Retinal pigment epithelial cell (primary cell): ENCODE measurements around the gene GTPBP4.

Source experiments
- DNase-seq: peaks from one replicate; pipeline ENCODE4 v3.0.0-alpha.2; 2010; ENCODE audit warnings: low read depth
- H3K4me3 ChIP-seq: 2 replicates; pipeline ENCODE4 v1.5.1; 2011; ENCODE audit warnings: mild to moderate bottlenecking, low read length, control low read depth, moderate library complexity
- TF ChIP-seq, protein P1 (sequence below): conservative IDR thresholded peaks from 2 replicates; pipeline ENCODE4 v1.5.1; 2011; ENCODE audit warnings: low read depth, low read length, control low read depth, inconsistent platforms

GTPBP4 gene

DNA sequence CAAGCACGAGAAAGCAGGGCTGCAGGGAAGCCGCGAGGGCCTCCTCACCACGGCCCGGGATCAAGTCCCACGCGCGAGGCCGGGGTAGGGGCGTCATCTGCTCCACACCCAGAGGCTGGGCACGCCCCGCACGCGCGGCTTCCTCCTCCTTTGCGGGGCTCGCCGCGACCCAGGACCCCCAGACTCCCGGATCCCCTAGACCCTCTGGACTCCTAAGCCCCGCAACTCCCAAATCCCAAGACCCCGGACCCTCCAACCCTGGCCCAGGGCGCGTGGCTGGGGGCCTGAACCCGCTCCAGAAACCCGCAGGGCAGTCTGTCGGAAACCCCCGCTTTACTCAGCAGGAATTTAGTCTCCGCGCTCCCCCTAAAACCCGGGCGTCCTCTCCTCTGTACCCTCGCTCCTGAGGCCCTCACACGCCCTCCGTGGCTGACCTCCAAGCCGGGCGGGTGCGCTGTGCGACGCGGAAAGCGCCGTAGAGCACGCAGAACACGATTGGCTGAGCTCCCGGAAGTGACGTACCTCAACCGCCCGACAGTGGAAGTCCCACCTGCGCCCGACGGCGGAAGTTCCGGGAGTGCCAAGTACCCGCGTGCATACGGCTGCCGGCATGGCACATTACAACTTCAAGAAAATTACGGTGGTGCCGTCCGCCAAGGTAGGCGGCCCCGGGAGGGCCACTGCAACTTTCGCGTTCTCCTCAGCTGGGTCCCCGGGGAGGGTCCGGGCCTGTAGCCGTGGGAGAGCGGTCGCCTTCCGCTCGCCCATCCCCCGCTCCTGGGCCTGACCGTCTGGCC, at the start of gene GTPBP4:
Gene GTPBP4 (plus strand): TSS at position 565 of the 797 bp plus-strand sequence. CDS start 46 bp downstream, at position 611.
- TF ChIP-seq, protein P1, sequence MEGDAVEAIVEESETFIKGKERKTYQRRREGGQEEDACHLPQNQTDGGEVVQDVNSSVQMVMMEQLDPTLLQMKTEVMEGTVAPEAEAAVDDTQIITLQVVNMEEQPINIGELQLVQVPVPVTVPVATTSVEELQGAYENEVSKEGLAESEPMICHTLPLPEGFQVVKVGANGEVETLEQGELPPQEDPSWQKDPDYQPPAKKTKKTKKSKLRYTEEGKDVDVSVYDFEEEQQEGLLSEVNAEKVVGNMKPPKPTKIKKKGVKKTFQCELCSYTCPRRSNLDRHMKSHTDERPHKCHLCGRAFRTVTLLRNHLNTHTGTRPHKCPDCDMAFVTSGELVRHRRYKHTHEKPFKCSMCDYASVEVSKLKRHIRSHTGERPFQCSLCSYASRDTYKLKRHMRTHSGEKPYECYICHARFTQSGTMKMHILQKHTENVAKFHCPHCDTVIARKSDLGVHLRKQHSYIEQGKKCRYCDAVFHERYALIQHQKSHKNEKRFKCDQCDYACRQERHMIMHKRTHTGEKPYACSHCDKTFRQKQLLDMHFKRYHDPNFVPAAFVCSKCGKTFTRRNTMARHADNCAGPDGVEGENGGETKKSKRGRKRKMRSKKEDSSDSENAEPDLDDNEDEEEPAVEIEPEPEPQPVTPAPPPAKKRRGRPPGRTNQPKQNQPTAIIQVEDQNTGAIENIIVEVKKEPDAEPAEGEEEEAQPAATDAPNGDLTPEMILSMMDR: peak; percentile 7
- peak; percentile 89 for DNase-seq
- peak within 1 kb of the TSS; percentile 97 for H3K4me3 ChIP-seq

DNA sequence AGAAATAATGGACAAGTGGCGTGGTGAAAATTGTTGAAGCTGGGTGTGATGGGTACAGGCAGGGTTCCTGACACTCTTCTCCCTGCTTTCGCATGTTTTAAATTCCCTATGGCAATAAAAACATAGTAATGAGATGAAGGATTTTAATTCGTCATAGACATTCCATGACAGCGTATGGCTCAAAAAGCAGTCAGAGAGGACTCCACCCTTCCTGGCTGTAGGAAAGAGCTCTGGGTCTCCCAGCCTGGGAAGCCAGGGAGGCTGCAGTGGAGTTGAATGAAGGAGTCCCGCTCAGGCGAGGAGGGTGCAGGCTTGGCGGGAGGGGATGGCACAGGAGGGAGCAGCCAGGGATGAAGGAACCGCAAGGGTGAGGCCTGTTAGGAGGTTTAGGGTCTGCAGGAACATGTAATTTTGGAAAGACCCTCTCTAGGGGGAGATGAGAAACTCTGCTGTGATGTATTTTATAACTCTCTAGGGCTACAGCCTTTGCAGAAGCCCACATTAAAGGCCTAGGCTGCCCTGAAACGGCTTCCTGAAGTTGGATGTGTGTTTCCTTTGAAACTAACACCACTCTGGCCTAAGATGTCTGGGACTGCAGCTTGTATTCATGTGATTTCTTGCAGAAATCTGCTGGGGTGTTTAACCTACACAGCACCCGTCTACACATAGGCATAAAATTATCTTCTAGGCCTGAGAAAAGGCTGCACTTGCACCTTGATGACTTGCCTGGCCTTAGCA, 49.1 kb upstream of the GTPBP4 start:
- TF ChIP-seq, protein P1: no peak
- no peak overlapping the region for H3K4me3 ChIP-seq
- no peak for DNase-seq

DNA sequence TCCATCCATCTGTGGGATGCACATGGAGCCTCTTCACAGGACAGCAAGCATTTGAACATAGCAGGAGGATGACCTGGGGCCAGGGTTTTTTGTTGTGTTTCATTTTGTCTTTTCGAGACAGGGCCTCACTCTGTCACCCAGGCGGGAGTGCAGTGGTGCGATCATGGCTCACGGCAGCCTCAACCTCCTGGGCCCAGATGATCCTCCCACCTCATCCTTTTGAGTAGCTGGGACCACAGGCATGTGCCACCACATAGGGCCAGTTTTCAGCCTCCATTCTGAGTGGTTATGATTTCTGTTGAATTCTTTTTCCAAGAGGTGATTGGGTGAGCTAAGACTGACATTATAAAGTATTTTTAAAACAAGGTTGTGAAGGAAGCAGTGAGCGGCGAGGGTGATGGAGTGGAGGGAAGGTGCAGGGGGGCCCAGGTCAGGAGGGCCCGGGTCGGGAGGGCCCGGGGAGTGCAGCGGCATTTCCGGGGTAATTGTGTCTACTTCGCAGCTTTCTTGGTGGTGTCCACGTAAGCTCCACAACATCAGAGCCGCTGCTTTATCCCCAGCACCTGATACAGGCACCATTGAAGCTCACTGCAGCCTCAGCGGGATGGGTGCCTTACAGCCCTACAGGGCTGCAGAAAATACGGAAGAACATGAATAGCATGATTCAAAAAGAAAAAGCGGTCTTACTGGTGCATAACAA, 44.8 kb upstream of the GTPBP4 start:
- no peak for DNase-seq
- TF ChIP-seq, protein P1: no peak
- no peak overlapping the region for H3K4me3 ChIP-seq

DNA sequence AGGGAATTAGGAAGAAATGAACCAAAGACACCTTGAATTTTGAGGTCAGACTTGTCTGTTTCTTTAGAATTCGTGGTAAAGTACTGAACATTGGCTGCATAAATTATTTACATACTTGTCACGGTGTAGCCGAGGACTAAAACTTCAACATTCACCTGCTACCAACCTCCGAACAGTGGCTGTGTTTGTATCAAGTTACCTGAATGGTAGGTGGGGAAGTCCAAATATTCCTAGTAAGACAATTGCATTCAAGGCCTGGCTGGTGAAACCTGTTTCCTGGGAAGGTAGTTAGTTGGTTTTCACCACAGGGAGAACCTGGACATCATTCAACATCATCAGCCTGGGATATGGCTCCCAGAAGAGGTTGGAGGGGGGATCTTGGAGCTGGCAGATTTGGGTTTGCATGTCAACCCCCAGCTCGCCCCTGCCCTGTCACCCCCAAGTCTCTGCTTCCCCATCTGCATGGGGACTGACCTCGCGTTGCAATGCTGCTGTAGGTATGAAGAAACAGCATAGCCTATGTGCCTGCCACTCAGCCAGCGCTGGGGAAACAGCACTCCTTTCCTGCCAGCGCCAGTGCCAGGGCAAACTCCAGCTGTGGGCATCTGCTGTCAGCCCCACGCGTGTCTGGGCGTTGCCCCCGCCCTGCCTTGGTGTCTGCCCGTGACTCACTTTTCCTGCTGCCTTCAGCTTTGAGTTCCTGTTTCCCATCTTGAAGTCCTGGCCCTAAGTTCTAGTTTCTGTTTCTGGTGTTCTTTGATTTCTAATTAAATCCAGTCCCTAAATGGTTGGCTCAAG, 44.0 kb upstream of the GTPBP4 start:
- no peak for DNase-seq
- H3K4me3 ChIP-seq: no peak overlapping the region
- TF ChIP-seq, protein P1: no peak

DNA sequence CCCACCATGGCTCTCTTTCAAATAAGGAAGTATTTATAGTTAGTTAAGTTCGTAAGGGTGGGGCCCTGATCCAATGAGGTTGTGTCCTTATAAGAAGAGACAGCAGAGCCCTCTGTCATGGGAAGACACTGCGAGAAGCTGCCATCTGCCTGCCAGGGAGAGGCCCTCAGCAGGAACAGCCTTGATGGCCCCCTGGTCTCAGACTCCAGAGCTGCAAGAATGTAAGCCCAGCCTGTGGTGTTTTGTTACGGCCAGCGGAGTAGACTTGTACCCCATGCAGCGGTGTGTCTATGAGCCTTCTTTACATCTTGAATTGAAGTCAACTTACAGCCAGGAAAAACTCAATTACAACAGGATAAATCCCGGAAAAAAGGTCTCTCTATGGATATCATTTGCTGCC, 42.5 kb upstream of the GTPBP4 start:
- no peak overlapping the region for H3K4me3 ChIP-seq
- TF ChIP-seq, protein P1: no peak
- DNase-seq: no peak

DNA sequence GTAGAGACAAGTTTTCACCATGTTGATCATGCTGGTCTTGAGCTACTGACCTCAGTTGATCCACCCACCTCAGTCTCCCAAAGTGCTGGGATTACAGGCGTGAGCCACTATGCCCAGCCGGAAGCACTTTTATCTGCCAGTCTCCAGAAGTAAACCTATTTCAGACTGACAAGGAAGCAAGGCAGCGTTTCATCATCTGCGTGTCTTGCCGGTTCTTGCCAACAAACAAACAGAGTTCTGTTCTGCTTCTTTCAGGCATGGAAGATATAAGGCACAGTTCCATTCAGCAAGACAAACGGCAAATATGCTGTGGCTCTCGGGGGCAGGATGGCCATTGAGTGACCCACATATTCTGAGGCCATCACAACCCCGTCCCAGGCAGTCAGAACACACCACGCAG, 41.2 kb upstream of the GTPBP4 start:
- no peak for DNase-seq
- H3K4me3 ChIP-seq: no peak overlapping the region
- TF ChIP-seq, protein P1: no peak
